Esophagus (tissue), 2 donors: ENCODE results near the gene SKIDA1. TPM values are rescaled to one million over a fixed set of nuclear protein-coding genes. Genes with fewer than 3 reads are reported as not detected.
A peak's percentile ranks its signal among the peaks of the same experiment; 100 is the strongest.
"Not testable (repeated sequence)": the region's sequence is repeated elsewhere in the genome, so short reads cannot be mapped to it uniquely, and the experiment has no call there.

ENCODE experiments used
- H3K27ac ChIP-seq, 2 donors: one replicate each; pipeline ENCODE4 v1.5.1; 2013; ENCODE audit warnings: low read depth in 2 of 2, mild to moderate bottlenecking in 2 of 2, inconsistent platforms in 1 of 2, low read length in 1 of 2, moderate library complexity in 1 of 2
- H3K27me3 ChIP-seq, 2 donors: one replicate each; pipeline ENCODE4 v1.6.1; 2013; ENCODE audit warnings: low read length in 2 of 2, control low read depth in 1 of 2, mild to moderate bottlenecking in 1 of 2; ENCODE audit not compliant: insufficient read depth in 2 of 2, control insufficient read depth in 1 of 2
- H3K36me3 ChIP-seq, 2 donors: one replicate each; pipeline ENCODE4 v1.6.1; 2013; ENCODE audit warnings: low read length in 1 of 2; ENCODE audit not compliant: control insufficient read depth in 2 of 2, insufficient read depth in 2 of 2
- H3K4me1 ChIP-seq, 2 donors: one replicate each; pipeline ENCODE4 v1.6.1; 2013; ENCODE audit warnings: low read length in 1 of 2; ENCODE audit not compliant: control insufficient read depth in 2 of 2, insufficient read depth in 2 of 2
- H3K4me3 ChIP-seq, 2 donors: one replicate each; pipeline ENCODE4 v1.5.1; 2013; ENCODE audit warnings: low read length in 2 of 2, mild to moderate bottlenecking in 2 of 2, low read depth in 1 of 2, moderate library complexity in 1 of 2
- H3K9me3 ChIP-seq, 2 donors: one replicate each; pipeline ENCODE4 v1.6.1; 2013; ENCODE audit warnings: mild to moderate bottlenecking in 2 of 2, low read depth in 1 of 2, low read length in 1 of 2, moderate library complexity in 1 of 2; ENCODE audit not compliant: control insufficient read depth in 2 of 2, insufficient read depth in 1 of 2
- WGBS, 2 donors: extraction: QIAGEN DNeasy Blood & Tissue Kit; methylation state at CpG; one replicate each; pipeline ENCODE4 v1.1.7; 2013; 5-methylcytosine and 5-hydroxymethylcytosine counted together
- polyA plus RNA-seq, 2 donors: library from polyadenylated mRNA; stranded (reverse); fragments of 200-250 nt; gene quantifications; one replicate each; pipeline ENCODE4 v1.2.3, GENCODE V29; 2013
- donor health status: healthy with polysubstance abuse.
- donor health status: Bipolar disorder and iron deficiency.

Gene SKIDA1
- polyA plus RNA-seq: under 1 TPM; 0.19 to 0.22 TPM

DNA sequence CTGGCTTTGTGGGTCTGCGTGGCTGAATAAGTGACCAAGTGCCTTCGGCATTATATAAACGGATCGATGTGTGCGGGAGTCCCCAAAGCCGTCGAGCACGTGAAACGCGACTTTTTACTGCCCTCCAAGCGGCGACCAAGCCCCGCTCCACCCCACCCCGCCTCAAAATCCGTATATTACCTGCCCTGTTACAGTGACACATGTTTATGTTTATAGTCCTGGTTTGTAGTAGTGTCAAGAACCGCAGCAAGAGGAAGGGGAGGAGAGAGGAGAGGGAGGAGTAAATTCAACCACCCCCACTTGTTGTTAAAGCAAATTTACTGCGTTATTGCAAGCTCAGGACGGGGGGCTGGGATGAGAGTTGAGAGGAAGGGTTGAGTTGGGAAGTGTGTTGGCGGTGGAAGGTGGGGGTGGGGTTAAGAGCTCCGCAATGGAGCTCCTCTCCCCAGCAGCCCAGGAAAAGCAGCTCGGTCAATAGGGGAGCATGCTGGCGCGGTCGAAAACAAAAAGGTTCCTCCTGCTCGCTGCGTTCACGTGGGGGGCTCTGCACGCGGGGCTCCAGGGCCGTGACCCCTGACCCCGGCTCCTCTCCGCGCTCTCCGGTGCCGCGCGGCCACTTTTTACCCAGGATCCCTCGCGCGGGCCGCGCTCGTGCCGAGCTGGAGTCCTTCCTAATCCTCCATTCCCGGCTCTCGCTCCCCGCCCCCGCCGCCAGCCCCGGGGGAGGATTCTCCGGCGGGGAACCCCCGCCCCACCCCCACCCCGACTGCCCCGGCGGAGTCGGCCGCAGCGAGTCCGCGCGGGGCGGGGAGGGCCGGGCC is at the start of gene SKIDA1:
SKIDA1 (minus strand) TSS at position 316 of the 821 bp plus-strand sequence. CDS start 7,860 bp downstream, outside the sequence.
- H3K4me1 ChIP-seq: no peaks in the 10 kb centered on the region
- WGBS, 2 donors: 1% methylated on average over 46 to 64 of the region's 64 CpGs
- no peaks in the 10 kb centered on the region for H3K36me3 ChIP-seq
- H3K4me3 ChIP-seq: peak within 1 kb of the TSS; percentile 68 to 85
- no peaks in the 10 kb centered on the region for H3K27me3 ChIP-seq
- no peaks in the 10 kb centered on the region for H3K9me3 ChIP-seq
- peak within 1 kb of the TSS; percentile 95 to 100 for H3K27ac ChIP-seq

DNA sequence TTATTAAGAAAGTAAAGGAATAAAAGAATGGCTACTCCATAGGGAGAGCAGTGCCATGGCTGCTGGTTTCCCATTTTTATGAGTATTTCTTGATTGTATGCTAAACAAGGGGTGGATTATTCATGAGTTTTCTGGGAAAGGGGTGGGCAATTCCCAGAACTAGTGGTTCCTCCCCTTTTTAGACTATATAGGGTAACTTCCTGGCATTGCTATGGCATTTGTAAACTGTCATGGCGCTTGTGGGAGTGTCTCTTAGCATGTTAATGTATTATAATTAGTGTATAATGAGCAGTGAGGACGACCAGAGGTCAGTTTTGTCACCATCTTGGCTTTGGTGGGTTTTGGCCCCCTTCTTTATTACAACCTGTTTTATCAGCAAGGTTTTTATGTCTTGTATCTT is 49.0 kb upstream of the SKIDA1 start:
- H3K27me3 ChIP-seq, H3K27ac ChIP-seq, H3K36me3 ChIP-seq, H3K4me3 ChIP-seq, H3K4me1 ChIP-seq, H3K9me3 ChIP-seq: not testable (repeated sequence)
- WGBS, 2 donors: 95% methylated on average over 2 of the region's 2 CpGs

- H3K4me3 ChIP-seq: no peak overlapping the region
- no peaks in the 10 kb centered on the region for H3K4me1 ChIP-seq
- H3K9me3 ChIP-seq: no peaks in the 10 kb centered on the region
- no peaks in the 10 kb centered on the region for H3K36me3 ChIP-seq
- no peak overlapping the region for H3K27ac ChIP-seq
- WGBS, 2 donors: 58 to 69% methylated on average over 3 of the region's 3 CpGs
- no peaks in the 10 kb centered on the region for H3K27me3 ChIP-seq
Observed at GRCh38 chr10:21572578-21572977, 47.1 kb upstream of the SKIDA1 start.

GRCh38 chr10:21570761-21571521 is 45.5 kb upstream of the SKIDA1 start:
- 75 to 79% methylated on average over 3 of the region's 3 CpGs for WGBS, 2 donors
- Histone ChIP-seq H3K9me3 (no peaks in the 10 kb centered on the region), H3K4me1 (peaks cover 0 to 2% of the 10 kb centered on the region in 2 donors), H3K27me3 (no peaks in the 10 kb centered on the region), H3K36me3 (no peaks in the 10 kb centered on the region), H3K27ac (no peak overlapping the region), H3K4me3 (no peak overlapping the region)

GRCh38 chr10:21558984-21559383 is 33.5 kb upstream of the SKIDA1 start:
- H3K4me1 ChIP-seq, H3K9me3 ChIP-seq, H3K27me3 ChIP-seq, H3K4me3 ChIP-seq, H3K27ac ChIP-seq, H3K36me3 ChIP-seq: not testable (repeated sequence)
- WGBS, 2 donors: 97 to 99% methylated on average over 7 of the region's 7 CpGs

DNA sequence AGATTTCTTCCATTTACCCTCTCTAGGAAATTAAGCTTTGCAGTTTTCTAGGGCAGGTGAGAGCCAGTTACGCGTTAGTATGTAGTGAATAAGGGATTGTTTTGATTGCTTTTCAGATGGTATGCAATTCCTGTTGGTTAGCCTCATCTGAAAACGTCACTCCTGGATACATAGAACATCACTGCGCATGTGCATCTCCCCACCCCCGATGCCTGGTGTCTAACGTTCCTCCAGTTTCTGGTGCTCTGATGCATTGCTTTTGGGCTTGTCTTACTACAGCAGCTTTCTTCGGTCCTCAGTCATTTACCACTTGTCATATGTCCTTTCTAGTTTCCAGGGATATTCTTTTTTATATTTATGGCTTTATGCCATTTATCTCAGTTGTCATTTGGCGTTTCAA is 31.0 kb upstream of the SKIDA1 start:
- Histone ChIP-seq H3K4me1 (no peaks in the 10 kb centered on the region), H3K4me3 (no peak overlapping the region), H3K27ac (no peak overlapping the region), H3K36me3 (peaks cover 2 to 6% of the 10 kb centered on the region in 2 donors), H3K9me3 (no peaks in the 10 kb centered on the region), H3K27me3 (no peaks in the 10 kb centered on the region)
- WGBS, 2 donors: 84 to 85% methylated on average over 8 of the region's 8 CpGs

GRCh38 chr10:21552638-21553037 is 27.2 kb upstream of the SKIDA1 start:
- peaks cover 2 to 8% of the 10 kb centered on the region in 2 donors for H3K36me3 ChIP-seq
- WGBS, 2 donors: 91 to 93% methylated on average over 8 of the region's 8 CpGs
- no peaks in the 10 kb centered on the region for H3K4me1 ChIP-seq
- no peaks in the 10 kb centered on the region for H3K9me3 ChIP-seq
- H3K27me3 ChIP-seq: no peaks in the 10 kb centered on the region
- H3K4me3 ChIP-seq: no peak overlapping the region
- H3K27ac ChIP-seq: no peak overlapping the region

- Histone ChIP-seq H3K9me3 (no peaks in the 10 kb centered on the region), H3K27ac (no peak overlapping the region), H3K27me3 (no peaks in the 10 kb centered on the region), H3K4me1 (no peaks in the 10 kb centered on the region), H3K4me3 (no peak overlapping the region), H3K36me3 (peaks cover 0 to 8% of the 10 kb centered on the region in 2 donors)
- WGBS, 2 donors: 94 to 98% methylated on average over 6 of the region's 6 CpGs
Observed at GRCh38 chr10:21547246-21547645, 21.8 kb upstream of the SKIDA1 start.

DNA sequence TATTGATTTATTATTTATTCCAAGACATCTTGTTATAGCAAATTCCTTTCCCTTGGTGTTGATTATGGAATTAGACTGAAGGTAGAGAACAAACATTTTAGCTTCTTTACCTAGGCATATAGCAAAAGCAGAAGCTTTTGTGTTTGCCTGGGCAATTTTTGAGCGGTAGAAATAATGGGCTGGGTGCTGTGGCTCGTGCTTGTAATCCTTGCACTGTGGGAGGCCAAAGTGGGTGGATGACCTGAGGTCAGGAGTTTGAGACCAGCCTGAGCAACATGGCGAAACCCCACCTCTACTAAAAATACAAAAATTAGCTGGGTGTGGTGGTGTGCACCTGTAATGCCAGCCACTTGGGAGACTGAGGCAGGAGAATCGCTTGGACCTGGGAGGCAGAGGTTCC is 15.2 kb upstream of the SKIDA1 start:
- H3K9me3 ChIP-seq, H3K27me3 ChIP-seq, H3K4me3 ChIP-seq, H3K27ac ChIP-seq, H3K36me3 ChIP-seq, H3K4me1 ChIP-seq: not testable (repeated sequence)
- 93 to 94% methylated on average over 4 of the region's 4 CpGs for WGBS, 2 donors
